ENCODE measurements around the gene DGKQ. TPM values are rescaled to one million over a fixed set of nuclear protein-coding genes. Genes with fewer than 3 reads are reported as not detected.

Gene DGKQ
- total RNA-seq, 1 experiment from 2014 or later: 15.9 TPM

- CTCF ChIA-PET: no interaction called here
- BruUV-seq (replicated peaks): no TSS peak
- Mint-ChIP-seq H3K27me3 (ENCODE audit: insufficient read depth, unreplicated experiment) (no peaks in the 10 kb centered on the region), H3K4me1 (ENCODE audit: insufficient read depth, unreplicated experiment) (no peaks in the 10 kb centered on the region), H3K36me3 (ENCODE audit: insufficient read depth, unreplicated experiment) (peaks cover 20% of the 10 kb centered on the region), H3K4me3 (ENCODE audit: unreplicated experiment) (no peak overlapping the region), H3K27ac (ENCODE audit: low read depth, unreplicated experiment) (no peak overlapping the region), H3K9me3 (ENCODE audit: unreplicated experiment) (no peaks in the 10 kb centered on the region)
- intact Hi-C loops (cut with micrococcal nuclease): no loop called here
- no peak for DNase-seq (ENCODE audit: unreplicated experiment)
- POLR2A ChIA-PET: no interaction called here
- no peak for TF ChIP-seq CTCF (IDR thresholded peaks at IDR 0.05; ENCODE audit: unreplicated experiment)
Measured at GRCh38 chr4:957581-958313, 15.6 kb downstream of the DGKQ start.

- no peak for DNase-seq (ENCODE audit: unreplicated experiment)
- ChIA-PET CTCF (no interaction called here), POLR2A (no interaction called here)
- intact Hi-C loops (cut with micrococcal nuclease): no loop called here
- Mint-ChIP-seq H3K4me1 (ENCODE audit: insufficient read depth, unreplicated experiment) (no peaks in the 10 kb centered on the region), H3K9me3 (ENCODE audit: unreplicated experiment) (no peaks in the 10 kb centered on the region), H3K4me3 (ENCODE audit: unreplicated experiment) (no peak overlapping the region), H3K36me3 (ENCODE audit: insufficient read depth, unreplicated experiment) (peaks cover 17% of the 10 kb centered on the region), H3K27ac (ENCODE audit: low read depth, unreplicated experiment) (no peak overlapping the region), H3K27me3 (ENCODE audit: insufficient read depth, unreplicated experiment) (no peaks in the 10 kb centered on the region)
- BruUV-seq (replicated peaks): no TSS peak
- TF ChIP-seq CTCF (IDR thresholded peaks at IDR 0.05; ENCODE audit: unreplicated experiment): no peak
Measured at GRCh38 chr4:957231-957580, 16.2 kb downstream of the DGKQ start.

- intact Hi-C loops (cut with micrococcal nuclease): no loop called here
- no peaks in the 10 kb centered on the region for H3K4me1 Mint-ChIP-seq (ENCODE audit: insufficient read depth, unreplicated experiment)
- BruUV-seq (replicated peaks): no TSS peak
- no peak overlapping the region for H3K27ac Mint-ChIP-seq (ENCODE audit: low read depth, unreplicated experiment)
- no peaks in the 10 kb centered on the region for H3K27me3 Mint-ChIP-seq (ENCODE audit: insufficient read depth, unreplicated experiment)
- ChIA-PET CTCF (no interaction called here), POLR2A (no interaction called here)
- no peak for DNase-seq (ENCODE audit: unreplicated experiment)
- H3K4me3 Mint-ChIP-seq (ENCODE audit: unreplicated experiment): no peak overlapping the region
- TF ChIP-seq CTCF (IDR thresholded peaks at IDR 0.05; ENCODE audit: unreplicated experiment): no peak
- peaks cover 15% of the 10 kb centered on the region for H3K36me3 Mint-ChIP-seq (ENCODE audit: insufficient read depth, unreplicated experiment)
- no peaks in the 10 kb centered on the region for H3K9me3 Mint-ChIP-seq (ENCODE audit: unreplicated experiment)
Measured at GRCh38 chr4:956531-957230, 16.7 kb downstream of the DGKQ start.

- ChIA-PET POLR2A (interaction anchor here (0.7 kb wide), 1 partner anchor 9 kb away, joined by 3 read pairs; no protein-coding TSS in a partner anchor), CTCF (interaction anchor here (0.6 kb wide), 1 partner anchor 84 kb away, joined by 3 read pairs; no protein-coding TSS in a partner anchor)
- TF ChIP-seq CTCF (IDR thresholded peaks at IDR 0.05; ENCODE audit: unreplicated experiment): no peak
- Mint-ChIP-seq H3K36me3 (ENCODE audit: insufficient read depth, unreplicated experiment) (peaks cover 15% of the 10 kb centered on the region), H3K4me3 (ENCODE audit: unreplicated experiment) (no peak overlapping the region), H3K4me1 (ENCODE audit: insufficient read depth, unreplicated experiment) (no peaks in the 10 kb centered on the region), H3K27me3 (ENCODE audit: insufficient read depth, unreplicated experiment) (no peaks in the 10 kb centered on the region), H3K27ac (ENCODE audit: low read depth, unreplicated experiment) (no peak overlapping the region), H3K9me3 (ENCODE audit: unreplicated experiment) (no peaks in the 10 kb centered on the region)
- no peak for DNase-seq (ENCODE audit: unreplicated experiment)
- no TSS peak for BruUV-seq (replicated peaks)
- intact Hi-C loops (cut with micrococcal nuclease): no loop called here
Measured at GRCh38 chr4:955931-956381, 17.4 kb downstream of the DGKQ start.
